GM19438 (cell line): ENCODE data around the gene ANGEL2.
"Not testable (repeated sequence)": the region's sequence is repeated elsewhere in the genome, so short reads cannot be mapped to it uniquely, and the experiment has no call there.

Experiments
- ATAC-seq: cut with Tn5 transposase; IDR thresholded peaks from one replicate; pipeline ENCODE4 v1.9.1; 2021; ENCODE audit warnings: low read depth; ENCODE audit not compliant: unreplicated experiment

The ANGEL2 gene, protein sequence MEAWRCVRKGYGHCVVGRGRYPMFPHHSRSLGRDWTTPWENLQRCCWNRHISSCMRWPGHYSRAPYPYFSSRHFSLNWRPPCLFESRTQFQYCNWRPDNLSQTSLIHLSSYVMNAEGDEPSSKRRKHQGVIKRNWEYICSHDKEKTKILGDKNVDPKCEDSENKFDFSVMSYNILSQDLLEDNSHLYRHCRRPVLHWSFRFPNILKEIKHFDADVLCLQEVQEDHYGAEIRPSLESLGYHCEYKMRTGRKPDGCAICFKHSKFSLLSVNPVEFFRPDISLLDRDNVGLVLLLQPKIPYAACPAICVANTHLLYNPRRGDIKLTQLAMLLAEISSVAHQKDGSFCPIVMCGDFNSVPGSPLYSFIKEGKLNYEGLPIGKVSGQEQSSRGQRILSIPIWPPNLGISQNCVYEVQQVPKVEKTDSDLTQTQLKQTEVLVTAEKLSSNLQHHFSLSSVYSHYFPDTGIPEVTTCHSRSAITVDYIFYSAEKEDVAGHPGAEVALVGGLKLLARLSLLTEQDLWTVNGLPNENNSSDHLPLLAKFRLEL

DNA sequence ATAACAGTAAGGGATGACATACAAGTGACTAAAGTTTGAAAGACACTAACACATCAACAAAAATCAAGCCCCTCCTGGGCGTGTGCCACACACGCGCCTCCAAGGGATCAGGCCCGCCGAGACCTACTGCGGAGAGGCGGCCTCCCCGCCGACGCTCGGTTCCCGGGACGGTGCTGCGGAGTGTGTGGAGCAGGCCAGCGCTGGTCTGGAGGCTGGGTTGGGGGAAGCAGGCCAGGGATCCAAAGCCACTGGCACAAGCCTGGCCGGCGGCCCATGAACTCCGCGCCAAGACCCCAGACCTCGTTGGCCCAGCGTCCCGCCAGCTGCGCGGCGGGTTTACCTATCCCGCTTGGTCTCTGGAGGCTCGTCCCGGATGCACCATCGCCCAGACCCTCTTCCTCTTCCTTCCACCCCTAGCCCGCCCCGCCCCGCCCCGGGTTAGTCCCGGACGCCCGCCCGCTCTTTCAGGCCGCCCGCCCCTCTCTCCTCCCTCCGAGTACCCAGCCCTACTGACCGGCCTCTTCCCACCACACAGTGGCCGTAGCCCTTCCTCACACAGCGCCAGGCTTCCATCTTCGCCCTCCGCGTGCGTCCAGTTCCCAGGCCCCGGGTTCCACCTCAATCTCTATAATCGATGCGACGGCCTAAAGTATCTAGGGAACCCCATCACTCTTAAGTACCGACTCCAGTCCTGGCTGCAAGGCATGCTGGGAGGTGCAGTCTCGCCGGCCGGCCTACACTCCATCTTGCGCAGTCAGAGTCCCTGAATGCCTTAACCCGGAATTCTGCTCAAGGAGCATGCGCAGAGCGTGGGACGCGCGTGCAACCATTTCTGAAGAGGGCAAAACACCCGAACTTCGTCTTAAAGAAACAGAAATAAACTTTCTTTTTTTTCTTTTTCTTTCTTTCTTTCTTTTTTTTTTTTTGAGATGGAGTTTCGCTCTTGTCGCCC lies at the start of gene ANGEL2:
Gene ANGEL2 (minus strand): TSS at position 769 of the 952 bp plus-strand sequence. CDS start 196 bp downstream, at position 573.
- ATAC-seq, result peak; percentile 94

DNA sequence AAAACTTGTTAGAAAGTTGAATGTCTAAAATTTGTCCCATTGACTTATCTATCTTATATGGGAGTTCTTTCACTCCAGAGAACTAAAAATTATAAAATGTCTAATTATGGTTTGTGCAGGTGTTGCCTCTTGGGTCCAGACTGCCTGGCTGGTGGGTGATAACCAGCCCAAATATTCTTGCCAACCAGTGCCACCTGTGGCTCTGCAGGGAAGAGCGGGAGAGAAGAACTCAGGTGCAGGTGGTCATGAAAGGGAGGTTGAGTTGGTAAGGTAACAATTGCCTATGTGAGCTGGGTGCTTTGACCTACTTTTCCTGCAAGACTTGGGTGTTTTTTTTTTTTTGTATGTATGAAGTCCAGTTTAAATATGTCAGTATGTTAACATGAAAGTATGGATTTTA lies 45.6 kb upstream of the ANGEL2 start:
- ATAC-seq, result no peak

DNA sequence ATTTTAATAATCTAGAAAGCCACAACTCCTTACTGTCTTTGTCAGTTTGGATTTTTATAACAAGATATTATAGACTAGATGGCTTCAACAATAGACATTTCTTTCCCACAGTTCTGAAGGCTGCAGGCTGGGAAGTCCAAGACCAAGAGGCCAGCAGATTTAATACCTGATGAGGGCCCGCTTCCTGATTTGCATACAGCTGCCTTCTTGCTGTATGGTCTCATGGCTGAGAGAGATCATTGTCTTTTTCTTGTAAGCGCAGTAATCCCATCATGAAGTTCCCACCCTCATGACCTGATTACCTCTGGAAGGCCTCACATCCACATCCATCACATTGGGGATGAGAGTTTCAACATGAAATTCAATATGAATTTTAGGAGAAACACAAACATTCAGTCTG lies 45.2 kb upstream of the ANGEL2 start:
- ATAC-seq, result no peak

DNA sequence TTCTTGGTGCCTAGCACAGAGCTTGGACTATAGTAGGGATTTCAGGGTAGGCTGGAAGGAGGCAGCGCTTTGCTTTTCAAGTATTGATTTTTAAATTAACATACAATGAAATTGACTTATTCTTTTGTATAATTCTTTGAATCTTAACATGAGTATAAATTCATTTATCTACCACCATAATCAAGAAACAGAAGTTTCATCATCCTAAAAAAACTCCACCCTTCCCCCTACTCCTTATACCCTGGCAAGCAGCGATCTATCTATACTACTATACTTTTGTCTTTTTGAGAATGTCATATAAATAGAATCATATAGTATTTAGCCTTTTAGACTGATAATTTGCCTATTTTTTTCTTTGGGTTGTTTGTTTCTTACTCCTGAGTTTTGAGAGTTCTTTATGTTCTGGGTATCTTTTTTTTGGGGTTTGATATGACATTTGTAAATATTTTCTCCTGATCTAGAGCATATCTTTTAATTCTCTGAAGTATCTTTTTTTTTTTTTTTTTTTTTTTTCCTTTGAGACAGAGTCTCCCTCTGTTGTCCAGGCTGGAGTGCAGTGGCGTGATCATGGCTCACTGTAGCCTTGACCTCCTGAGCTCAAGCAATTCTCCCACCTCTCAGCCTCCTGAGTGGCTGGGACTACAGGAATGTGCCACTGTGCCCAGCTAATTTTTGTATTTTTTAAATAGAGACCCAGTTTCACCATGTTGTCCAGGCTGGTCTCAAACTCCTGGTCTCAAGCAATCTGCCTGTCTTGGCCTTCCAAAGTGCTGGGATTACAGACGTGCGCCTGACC lies 41.8 kb upstream of the ANGEL2 start:
- no peak for ATAC-seq

DNA sequence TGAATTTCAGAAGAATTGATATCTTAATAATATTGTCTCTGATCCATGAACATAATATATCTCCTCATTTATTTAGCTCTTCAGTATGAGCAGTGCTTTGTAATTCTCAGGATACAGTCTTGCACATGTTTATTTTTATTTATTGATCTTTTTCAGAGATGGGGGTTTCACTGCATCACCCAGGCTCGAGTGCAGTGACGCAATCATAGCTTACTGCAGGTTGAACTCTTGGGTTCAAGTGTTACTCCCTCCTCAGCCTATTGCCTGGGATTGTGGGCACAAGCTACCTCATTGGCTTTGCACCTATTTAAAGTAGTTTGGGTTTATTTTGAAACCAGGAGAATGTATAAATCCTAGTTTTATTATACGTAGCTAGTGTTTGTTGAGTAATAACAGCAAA lies 40.1 kb upstream of the ANGEL2 start:
- no peak for ATAC-seq

DNA sequence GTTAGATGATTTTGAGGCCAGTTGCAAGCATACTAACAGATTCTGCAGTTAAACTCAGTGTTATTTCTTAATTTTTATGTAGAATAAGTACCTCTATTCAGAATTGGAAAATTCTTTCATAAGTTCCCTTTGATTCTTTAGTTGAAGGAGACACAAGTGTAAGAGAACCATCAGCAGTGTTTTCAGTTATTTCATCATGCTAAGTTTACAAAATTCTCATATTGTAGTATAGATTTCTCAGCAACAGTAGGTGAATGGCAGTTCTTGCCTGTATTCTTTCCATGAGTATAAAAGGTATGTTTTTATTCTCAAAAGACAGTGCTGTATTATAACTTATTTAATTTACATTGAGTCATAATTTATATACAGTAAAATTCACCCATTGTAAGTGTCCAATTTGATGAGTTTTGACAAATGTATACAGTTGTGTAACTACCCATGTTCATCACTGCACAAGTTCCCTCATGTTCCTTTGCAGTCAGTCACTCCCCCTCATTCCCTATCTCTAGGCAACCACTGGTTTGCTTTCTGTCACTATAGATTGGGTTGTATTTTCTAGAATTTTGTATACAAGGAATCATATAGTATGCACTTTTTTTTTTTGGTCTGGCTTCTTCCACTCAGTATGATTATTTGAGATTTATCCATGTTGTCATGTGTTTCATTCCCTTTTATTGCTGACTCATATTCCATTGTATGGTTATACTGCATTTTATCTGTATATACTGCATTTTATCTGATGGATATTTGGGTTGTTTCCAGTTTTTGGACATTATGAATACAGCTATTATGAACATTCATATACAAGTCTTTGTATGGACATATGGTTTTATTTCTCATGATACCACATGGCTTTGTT lies 39.3 kb upstream of the ANGEL2 start:
- ATAC-seq, result no peak

DNA sequence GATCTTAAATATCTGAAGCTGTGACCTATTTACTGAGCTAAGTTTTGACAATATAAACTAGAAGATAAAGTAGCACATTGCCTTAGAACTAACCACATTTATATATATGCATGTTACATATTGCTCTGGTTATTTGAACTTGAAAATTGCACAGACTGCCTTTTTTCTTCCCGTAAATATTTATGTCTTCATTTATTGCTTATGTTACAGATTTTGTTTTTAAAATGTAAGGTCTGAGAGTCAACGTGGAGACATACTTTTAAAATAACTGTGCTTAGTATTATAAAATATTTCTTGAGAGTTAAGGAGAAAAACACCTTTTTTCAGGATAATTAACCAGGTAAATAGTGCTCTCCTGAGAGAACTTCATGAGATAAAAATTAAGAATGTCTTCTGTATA lies 38.5 kb upstream of the ANGEL2 start:
- no peak for ATAC-seq

DNA sequence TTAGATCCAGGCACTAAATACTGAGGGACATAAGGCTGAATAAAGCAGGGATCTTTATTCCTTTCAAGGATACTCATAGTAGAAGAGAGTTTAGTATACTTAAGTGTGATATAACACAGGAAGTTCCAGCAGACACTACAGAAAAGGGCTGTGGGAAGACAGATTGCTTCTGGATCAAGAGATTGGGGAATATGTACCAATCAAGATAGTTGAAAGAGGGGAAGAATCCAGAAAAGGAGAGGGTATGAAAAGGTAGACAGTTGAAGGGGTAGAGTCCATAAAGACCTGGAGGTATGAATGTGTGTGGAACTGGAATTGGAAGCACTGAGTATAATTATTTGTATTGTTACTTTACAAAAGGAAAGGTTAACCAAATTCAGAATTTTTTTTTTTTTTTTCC lies 37.8 kb upstream of the ANGEL2 start:
- no peak for ATAC-seq

DNA sequence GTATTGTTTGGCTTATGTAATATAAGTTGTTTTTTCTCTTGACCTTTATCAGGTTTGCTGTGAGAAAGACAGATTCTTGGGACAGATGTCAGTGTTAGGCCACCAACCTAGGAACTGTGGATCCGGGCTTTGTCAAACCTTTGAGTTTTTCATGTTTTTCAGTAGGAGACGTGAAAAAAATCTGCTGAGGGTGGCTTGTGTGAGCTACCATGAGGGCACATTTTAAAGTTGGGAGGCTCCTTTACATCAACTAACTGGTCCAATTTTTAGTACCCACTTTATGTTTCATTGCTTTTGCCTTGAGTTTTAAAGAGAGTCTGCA lies 36.2 kb upstream of the ANGEL2 start:
- no peak for ATAC-seq

DNA sequence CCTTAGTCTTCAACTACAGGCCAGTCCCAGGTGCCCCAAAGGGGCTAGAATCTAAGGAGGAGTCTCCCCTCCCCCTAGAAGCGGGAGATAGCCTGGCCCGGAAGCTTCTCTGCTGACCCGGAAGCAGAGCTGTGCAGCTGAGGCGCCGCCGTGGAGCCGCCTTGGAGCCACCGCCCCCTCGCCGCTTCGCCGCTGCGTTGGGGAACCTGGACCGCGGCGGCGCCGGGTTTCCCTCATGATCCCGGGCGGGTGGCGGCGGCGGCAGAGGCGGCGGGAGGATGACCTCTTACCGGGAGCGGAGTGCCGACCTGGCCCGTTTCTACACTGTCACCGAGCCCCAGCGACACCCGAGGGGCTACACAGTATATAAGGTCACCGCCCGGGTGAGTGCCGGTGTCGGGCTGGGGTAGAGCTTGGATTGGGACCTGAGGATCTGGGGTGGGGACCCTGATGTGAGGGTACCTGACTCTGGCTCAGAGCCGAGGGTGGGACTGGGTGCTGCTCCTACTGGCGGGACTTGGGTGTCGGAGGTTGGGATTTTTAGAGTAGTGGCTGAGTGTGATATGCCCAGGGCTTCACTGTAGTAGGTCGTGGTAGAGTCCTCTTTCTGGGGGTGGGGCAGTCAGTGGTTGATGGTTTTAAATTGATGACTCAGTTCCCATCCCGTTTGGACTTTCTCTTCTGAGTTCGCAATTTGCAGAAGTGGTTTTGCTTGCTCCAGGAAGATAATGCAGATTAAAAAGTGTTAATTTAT lies 35.6 kb upstream of the ANGEL2 start, which contains the start of gene RPS6KC1:
Gene RPS6KC1 (plus strand): TSS at position 115 of the 754 bp plus-strand sequence. CDS start 164 bp downstream, at position 279.
- ATAC-seq, result peak; percentile 99

DNA sequence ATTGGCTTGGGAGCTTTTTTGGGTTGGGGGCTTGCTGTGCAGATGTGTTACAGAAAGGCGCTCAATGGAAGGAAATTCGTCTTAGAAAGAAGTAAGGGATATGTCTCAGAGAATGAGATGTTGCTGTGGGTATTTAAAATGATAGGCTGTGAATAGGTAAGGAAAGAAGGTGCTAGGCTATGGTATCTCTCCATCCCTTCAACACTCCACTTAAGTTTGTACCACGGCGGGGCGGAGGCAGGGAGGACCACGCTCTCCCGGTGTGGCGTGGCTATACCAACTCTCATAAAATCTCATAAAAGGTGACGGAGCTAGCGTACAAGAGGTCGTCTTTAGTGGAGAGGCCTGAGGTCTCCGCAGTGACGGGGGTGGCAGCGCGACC lies 35.1 kb upstream of the ANGEL2 start:
- ATAC-seq, result peak; percentile 12

DNA sequence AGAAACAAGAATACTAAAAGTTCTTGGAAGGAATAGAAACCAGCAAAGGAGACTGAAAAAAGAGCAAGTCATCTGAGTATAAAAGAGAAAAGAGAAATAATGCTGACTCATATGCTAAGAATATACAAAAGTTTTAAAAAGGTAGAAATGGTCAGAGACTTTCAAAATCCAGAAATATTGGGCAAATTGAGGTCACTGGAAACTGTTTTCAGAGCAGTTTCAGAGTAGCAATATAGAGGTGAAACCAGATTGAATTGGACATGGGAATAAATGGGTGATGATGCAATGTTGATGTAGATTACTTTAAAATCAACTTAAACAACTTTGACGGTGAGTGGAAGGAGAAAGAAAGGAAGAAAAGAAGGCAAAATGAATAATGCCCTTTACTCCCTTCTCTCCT lies 33.6 kb upstream of the ANGEL2 start:
- no peak for ATAC-seq

DNA sequence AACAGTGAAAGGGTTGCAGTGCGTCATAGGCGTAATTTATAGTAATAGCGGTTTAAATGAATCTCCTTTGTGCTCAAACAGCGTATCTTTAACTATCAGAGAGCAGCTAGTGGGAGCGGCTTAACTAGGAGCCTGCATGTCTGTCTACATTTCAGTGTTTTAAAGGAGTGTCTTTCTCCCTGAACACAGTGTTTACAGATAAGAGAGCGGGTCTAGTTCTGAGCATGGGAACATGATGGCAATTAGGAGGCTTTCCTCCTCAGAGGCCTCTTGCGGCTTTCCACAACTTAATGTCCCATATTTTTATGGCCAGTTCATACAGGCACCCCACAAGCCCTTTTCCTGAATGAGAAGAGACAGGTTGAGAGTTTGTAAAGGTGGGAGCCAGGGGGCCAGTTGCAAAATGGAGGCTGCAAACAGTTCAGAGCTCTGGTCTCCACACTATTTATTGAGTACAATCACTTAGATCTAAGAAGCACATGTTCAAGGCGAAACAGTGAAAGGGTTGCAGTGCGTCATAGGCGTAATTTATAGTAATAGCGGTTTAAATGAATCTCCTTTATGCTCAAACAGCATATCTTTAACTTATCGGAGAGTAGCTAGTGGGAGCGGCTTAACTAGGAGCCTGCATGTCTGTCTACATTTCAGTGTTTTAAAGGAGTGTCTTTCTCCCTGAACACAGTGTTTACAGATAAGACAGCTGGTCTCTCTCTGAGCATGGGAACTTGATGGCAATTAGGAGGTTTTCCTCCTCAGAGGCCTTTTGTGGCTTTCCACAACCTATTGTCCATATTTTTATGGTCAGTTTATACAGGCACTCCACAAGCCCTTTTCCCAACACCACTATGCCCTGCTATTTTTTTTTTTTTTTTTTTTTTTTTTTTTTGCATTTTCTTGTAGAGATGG lies 29.9 kb upstream of the ANGEL2 start:
- not testable (repeated sequence) for ATAC-seq

DNA sequence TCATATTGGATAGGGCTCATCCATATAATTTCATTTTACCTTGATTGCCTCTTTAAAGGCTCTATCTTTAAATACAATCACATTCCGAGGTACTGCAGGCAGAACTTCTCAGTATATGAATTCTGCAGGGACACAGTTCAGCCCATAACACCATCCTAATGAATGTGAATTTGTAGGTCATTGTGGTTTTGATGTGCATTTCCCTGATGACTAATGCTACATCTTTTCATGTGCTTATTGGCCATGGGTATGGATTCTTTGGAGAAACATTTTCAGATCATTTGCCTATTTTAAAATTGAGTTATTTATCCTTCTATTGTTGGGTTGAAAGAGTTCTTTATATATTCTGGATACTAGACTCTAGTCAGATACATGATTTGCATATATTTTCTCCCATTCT lies 25.8 kb upstream of the ANGEL2 start:
- ATAC-seq, result no peak

DNA sequence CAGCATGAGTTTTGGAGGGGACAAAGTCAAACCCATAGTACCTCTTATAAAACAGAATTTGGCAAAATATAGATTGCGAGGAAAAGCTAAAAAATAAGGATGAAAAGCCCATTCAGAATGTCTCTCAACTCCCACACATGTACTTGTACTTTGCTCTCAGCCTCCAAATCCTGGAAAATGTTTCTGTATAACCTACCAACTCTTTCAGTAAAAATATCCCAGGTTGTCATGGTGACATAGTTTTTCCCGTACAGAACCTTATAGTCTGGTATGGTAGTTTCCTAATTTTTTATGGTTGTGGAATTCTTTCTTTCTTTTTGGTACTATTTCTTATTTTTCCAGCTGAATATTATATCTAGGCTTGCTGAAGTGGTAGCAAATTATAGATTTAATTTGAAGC lies 19.9 kb upstream of the ANGEL2 start:
- no peak for ATAC-seq

DNA sequence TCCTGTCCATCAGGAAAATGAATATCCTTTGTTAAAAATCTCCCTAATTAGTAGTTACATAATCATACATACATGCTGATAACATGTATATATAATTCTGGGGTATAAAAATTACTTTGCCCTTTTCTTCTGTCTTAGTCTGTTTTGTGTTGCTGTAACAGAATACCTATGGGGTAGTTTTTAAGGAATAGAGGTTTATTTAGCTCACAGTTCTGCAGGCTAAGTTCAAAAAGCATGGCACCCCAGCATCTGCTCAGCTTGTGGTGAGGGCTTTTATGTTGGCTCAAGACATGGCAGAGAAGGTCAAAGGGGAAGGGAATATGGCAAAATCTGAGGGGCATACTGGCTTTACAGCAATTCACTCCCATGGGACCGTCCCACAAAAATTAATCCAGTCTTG lies 19.0 kb upstream of the ANGEL2 start:
- ATAC-seq, result no peak

DNA sequence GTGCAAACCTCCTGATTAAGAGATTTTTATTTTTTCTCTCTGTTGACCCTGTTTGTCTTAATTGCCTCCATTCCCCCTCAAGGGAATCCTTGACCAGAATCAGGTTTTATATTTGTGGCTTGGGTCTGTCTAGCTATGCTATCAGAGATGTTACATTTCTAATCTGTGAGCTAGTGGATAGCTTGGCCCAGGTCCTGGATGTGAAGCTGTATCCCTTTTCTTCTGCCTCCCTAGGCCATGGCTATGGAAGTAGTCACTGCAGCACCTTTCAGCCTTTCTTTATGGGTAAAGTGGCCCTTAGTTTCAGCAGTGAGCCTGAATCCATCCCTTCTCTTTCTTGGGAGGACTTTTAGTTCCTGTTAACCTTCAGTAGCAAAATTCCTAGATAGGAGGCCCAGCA lies 17.0 kb upstream of the ANGEL2 start:
- no peak for ATAC-seq

DNA sequence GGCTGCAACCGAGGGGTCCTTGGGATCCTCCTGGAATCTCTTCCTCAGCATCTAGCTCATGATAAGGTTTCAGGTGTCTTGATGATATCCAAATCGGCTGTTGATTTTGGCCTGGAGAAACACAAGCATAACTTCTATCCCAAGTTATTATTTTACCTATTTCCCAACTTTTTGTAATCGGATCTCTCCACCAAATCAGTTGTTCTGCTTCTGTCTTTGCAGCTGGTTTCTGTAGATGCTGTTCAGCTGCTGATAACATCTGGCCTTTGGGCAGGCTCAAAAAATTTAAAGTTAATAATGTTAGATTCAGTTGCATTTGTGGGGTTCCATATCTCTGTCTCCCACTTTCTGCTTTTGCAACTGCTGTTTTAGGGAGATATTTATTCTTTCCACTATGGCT lies 11.4 kb upstream of the ANGEL2 start:
- not testable (repeated sequence) for ATAC-seq
